CD14-positive monocyte (primary cell): ENCODE measurements around the gene C5. TPM values are rescaled to one million over a fixed set of nuclear protein-coding genes. Genes with fewer than 3 reads are reported as not detected.
A peak's percentile ranks its signal among the peaks of the same experiment; 100 is the strongest.

Experiments
- DNase-seq, 3 donors: peaks; one replicate each; pipeline ENCODE4 v3.0.0-alpha.2; 2011 to 2022
- H2AFZ ChIP-seq: 2 replicates; pipeline ENCODE4 v1.6.0; 2012; ENCODE audit warnings: mild to moderate bottlenecking, low read depth, low read length, inconsistent platforms; ENCODE audit not compliant: insufficient read depth, poor library complexity, severe bottlenecking
- H3K27ac ChIP-seq, 2 donors: 1 replicate in 1 of 2; 2 replicates in 1 of 2; pipeline ENCODE4 v1.5.1; 2012 to 2013; ENCODE audit warnings: low read length in 2 of 2, control low read depth in 1 of 2, inconsistent platforms in 1 of 2, low read depth in 1 of 2, mild to moderate bottlenecking in 1 of 2
- H3K27me3 ChIP-seq, 2 donors: one replicate each; pipeline versions ENCODE4 v1.6.0 to v1.6.1; 2011 to 2013; ENCODE audit warnings: low read length in 2 of 2; ENCODE audit not compliant: control insufficient read depth in 2 of 2, insufficient read depth in 2 of 2
- H3K36me3 ChIP-seq, 2 donors: replicated peaks in 1 of 2; 1 replicate in 1 of 2; 2 replicates in 1 of 2; pipeline versions ENCODE4 v1.5.1 to v1.6.1; 2012 to 2013; ENCODE audit warnings: low read length in 2 of 2, control low read depth in 1 of 2, inconsistent platforms in 1 of 2, mild to moderate bottlenecking in 1 of 2; ENCODE audit not compliant: insufficient read depth in 2 of 2, control insufficient read depth in 1 of 2
- H3K4me1 ChIP-seq, 2 donors: 1 replicate in 1 of 2; 2 replicates in 1 of 2; pipeline versions ENCODE4 v1.5.1 to v1.6.1; 2012 to 2013; ENCODE audit warnings: low read length in 2 of 2, control low read depth in 1 of 2, inconsistent platforms in 1 of 2, mild to moderate bottlenecking in 1 of 2, moderate library complexity in 1 of 2; ENCODE audit not compliant: insufficient read depth in 2 of 2, control insufficient read depth in 1 of 2
- H3K4me2 ChIP-seq: replicated peaks from 2 replicates; pipeline ENCODE3; 2012; ENCODE audit warnings: low read length, moderate library complexity, mild to moderate bottlenecking; ENCODE audit not compliant: poor library complexity, severe bottlenecking; ENCODE audit errors: extremely low read depth
- H3K4me3 ChIP-seq, 3 experiments: fragments of 200-600 bp in 1 of 3; sonication (generic) in 1 of 3; replicated peaks in 1 of 3; 1 replicate in 2 of 3; 2 replicates in 1 of 3; pipeline ENCODE4 v1.5.1; 2011 to 2013; ENCODE audit warnings: low read length in 3 of 3, mild to moderate bottlenecking in 3 of 3, control low read depth in 2 of 3, low read depth in 2 of 3, inconsistent platforms in 1 of 3, moderate library complexity in 1 of 3
- H3K79me2 ChIP-seq: 2 replicates; pipeline ENCODE4 v1.6.0; 2012; ENCODE audit warnings: mild to moderate bottlenecking, control low read depth, inconsistent platforms, low read length, moderate library complexity; ENCODE audit not compliant: insufficient read depth
- H3K9ac ChIP-seq: 2 replicates; pipeline ENCODE4 v1.6.0; 2017; ENCODE audit warnings: low read length, mild to moderate bottlenecking; ENCODE audit not compliant: insufficient read depth, poor library complexity, severe bottlenecking
- H3K9me3 ChIP-seq, 2 donors: replicated peaks in 1 of 2; 1 replicate in 1 of 2; 2 replicates in 1 of 2; pipeline versions ENCODE4 v1.5.1 to v1.6.1; 2012 to 2013; ENCODE audit warnings: low read length in 2 of 2, control low read depth in 1 of 2; ENCODE audit not compliant: control insufficient read depth in 1 of 2, insufficient read depth in 1 of 2
- H4K20me1 ChIP-seq: 2 replicates; pipeline ENCODE4 v1.6.0; 2012; ENCODE audit warnings: mild to moderate bottlenecking, low read length, control low read depth, moderate library complexity; ENCODE audit not compliant: insufficient read depth
- H3K27ac Mint-ChIP-seq, 7 donors: one replicate each; pipeline ENCODE4 v1.8.0; 2020; ENCODE audit warnings: mild to moderate bottlenecking in 7 of 7, mixed read lengths in 7 of 7, moderate library complexity in 6 of 7, inconsistent platforms in 2 of 7
- H3K27me3 Mint-ChIP-seq, 3 donors: one replicate each; pipeline ENCODE4 v1.8.0; 2021 to 2022; ENCODE audit warnings: low read depth in 3 of 3, mild to moderate bottlenecking in 3 of 3, mixed read lengths in 3 of 3, moderate library complexity in 3 of 3, inconsistent platforms in 1 of 3
- H3K36me3 Mint-ChIP-seq, 2 donors: one replicate each; pipeline ENCODE4 v1.8.0; 2020; ENCODE audit warnings: mixed read lengths in 2 of 2, inconsistent platforms in 1 of 2, mild to moderate bottlenecking in 1 of 2
- H3K4me1 Mint-ChIP-seq: one replicate; pipeline ENCODE4 v1.8.0; 2020; ENCODE audit warnings: mild to moderate bottlenecking, mixed read lengths
- H3K4me3 Mint-ChIP-seq, 2 donors: one replicate each; pipeline ENCODE4 v1.8.0; 2020; ENCODE audit warnings: mild to moderate bottlenecking in 2 of 2, mixed read lengths in 2 of 2, moderate library complexity in 1 of 2
- H3K9me3 Mint-ChIP-seq, 7 donors: one replicate each; pipeline ENCODE4 v1.8.0; 2020 to 2022; ENCODE audit warnings: mixed read lengths in 7 of 7, mild to moderate bottlenecking in 6 of 7, moderate library complexity in 6 of 7, inconsistent platforms in 2 of 7
- CTCF ChIP-seq: fragments of 200-600 bp; IDR thresholded peaks from one replicate; pipeline ENCODE4 v1.8.0; 2022; ENCODE audit warnings: antibody characterized with exemption, mild to moderate bottlenecking
- WGBS: methylation state at CpG from one replicate; pipeline ENCODE4 v1.1.5; 2013; ENCODE audit warnings: missing lambda C conversion rate; ENCODE audit not compliant: insufficient coverage; 5-methylcytosine and 5-hydroxymethylcytosine counted together
- intact Hi-C, 2 donors: fragments of 100-400 bp; cut with micrococcal nuclease; formaldehyde crosslinking; loops; one replicate each; pipeline versions ENCODE4 v1.15.0 to v1.15.1; 2023
- polyA plus RNA-seq, 3 donors: library from polyadenylated mRNA; depleted of rRNA in 1 of 3; unstranded in 2 of 3; stranded (reverse) in 1 of 3; fragments of 300-500 nt in 2 of 3; fragments of >200 nt in 1 of 3; fragmentation: Illumina TruSeq in 2 of 3; gene quantifications; 1 replicate in 2 of 3; 2 replicates in 1 of 3; pipeline ENCODE4 v1.2.3, GENCODE V29; 2012 to 2021

C5 gene
- polyA plus RNA-seq, 3 donors: 0.66 to 3.5 (median 1.2) TPM

DNA sequence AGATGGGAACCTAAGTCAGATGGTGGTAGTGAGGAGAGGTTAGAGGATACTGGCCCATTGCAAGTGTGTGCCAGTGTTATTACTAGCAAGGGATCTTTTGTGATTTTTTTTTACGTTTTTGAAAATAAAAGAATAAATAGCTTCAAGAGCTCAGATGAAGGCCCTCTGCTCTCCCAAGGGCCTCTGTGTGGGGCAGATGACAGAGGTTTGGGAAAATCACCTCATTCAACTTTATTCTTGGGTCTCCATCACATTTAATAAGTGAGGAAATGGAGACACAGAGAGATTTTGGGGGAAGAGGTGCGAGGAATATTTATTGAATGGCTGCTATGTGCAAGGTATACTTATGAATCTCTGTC is 113.3 kb downstream of the C5 start:
- Histone ChIP-seq H3K4me2 (no peak overlapping the region), H3K27me3 (no peaks in the 10 kb centered on the region), H3K9ac (no peak overlapping the region), H2AFZ (no peak overlapping the region), H3K4me3 (no peak overlapping the region), H3K4me1 (peaks cover 43 to 50% of the 10 kb centered on the region in 2 donors), H3K9me3 (no peaks in the 10 kb centered on the region), H3K27ac (no peak overlapping the region), H3K79me2 (no peaks in the 10 kb centered on the region), H3K36me3 (no peaks in the 10 kb centered on the region), H4K20me1 (no peaks in the 10 kb centered on the region)
- peak; percentile 37 for TF ChIP-seq CTCF
- H3K27ac Mint-ChIP-seq: peak overlapping the region in 5 of 7 donors; percentile 88 to 95 (median 94)
- no peak overlapping the region for H3K4me3 Mint-ChIP-seq
- H3K27me3 Mint-ChIP-seq: peaks cover 0 to 3% (median 0%) of the 10 kb centered on the region in 3 donors
- DNase-seq: no peak
- peaks cover 45% of the 10 kb centered on the region for H3K4me1 Mint-ChIP-seq
- no peaks in the 10 kb centered on the region for H3K9me3 Mint-ChIP-seq
- intact Hi-C loops: loop anchor here in 1 of 2 donors (2.0 kb wide), 1 partner anchor 66 kb away; no protein-coding TSS in a partner anchor
- WGBS: no CpG with 5 or more reads among the region's 2 CpGs
- no peaks in the 10 kb centered on the region for H3K36me3 Mint-ChIP-seq

DNA sequence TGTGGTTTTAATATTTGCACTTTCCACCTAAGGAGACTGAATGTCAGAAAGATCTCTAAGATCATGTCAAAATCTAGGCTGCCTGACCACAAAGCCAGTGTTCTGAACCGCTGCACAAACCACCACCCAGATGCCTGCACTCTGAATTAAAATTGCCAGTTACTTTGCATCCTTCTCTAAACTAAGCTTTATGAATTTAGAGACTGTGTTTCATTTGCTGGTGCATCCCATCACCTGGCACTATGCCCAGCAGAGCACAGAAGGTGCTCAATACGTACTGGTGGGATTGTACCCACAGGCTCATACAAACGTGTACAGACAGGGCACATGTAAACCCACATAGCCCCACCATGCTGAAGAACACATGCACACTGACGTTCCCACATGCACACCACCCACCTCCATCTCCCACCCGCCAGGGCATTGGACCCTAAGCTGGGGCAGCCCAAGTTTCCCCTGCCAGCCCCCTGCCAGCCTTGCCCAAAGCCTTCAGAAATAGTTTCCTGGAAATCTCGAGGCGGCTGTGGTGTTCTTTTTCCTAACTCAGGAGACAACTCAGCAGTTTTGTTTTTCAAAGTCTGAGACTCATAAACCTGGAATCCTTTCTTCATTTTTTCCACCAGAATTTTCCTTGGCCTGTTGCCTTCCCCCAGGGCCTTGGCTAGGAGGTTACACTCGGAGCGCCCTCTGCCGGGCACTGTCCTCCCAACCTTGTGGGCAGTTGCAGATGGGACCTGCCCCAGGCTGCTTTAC is 113.9 kb downstream of the C5 start:
- Histone ChIP-seq H3K4me3 (peak overlapping the region in 1 of 3 experiments; percentile 44), H4K20me1 (no peaks in the 10 kb centered on the region), H3K4me1 (peaks cover 48 to 56% of the 10 kb centered on the region in 2 donors), H3K27me3 (no peaks in the 10 kb centered on the region), H3K9ac (peak overlapping the region; percentile 50), H3K4me2 (peak overlapping the region; percentile 57), H3K79me2 (no peaks in the 10 kb centered on the region), H3K27ac (peak overlapping the region; percentile 78 to 90), H2AFZ (no peak overlapping the region), H3K9me3 (no peaks in the 10 kb centered on the region), H3K36me3 (no peaks in the 10 kb centered on the region)
- intact Hi-C loops: loop anchor here in 1 of 2 donors (2.0 kb wide), 1 partner anchor 65 kb away; no protein-coding TSS in a partner anchor
- H3K4me1 Mint-ChIP-seq: peaks cover 51% of the 10 kb centered on the region
- 4% methylated on average over 7 of the region's 10 CpGs for WGBS
- H3K27ac Mint-ChIP-seq: peak overlapping the region; percentile 88 to 97 (median 94)
- peaks cover 0 to 3% (median 0%) of the 10 kb centered on the region in 3 donors for H3K27me3 Mint-ChIP-seq
- peak; percentile 88 for TF ChIP-seq CTCF
- H3K36me3 Mint-ChIP-seq: no peaks in the 10 kb centered on the region
- peak; percentile 78 to 88 (median 86) for DNase-seq
- H3K4me3 Mint-ChIP-seq: peak overlapping the region in 1 of 2 donors; percentile 79
- no peaks in the 10 kb centered on the region for H3K9me3 Mint-ChIP-seq
